ENCODE data around the gene APOL1. TPM values are rescaled to one million over a fixed set of nuclear protein-coding genes. Genes with fewer than 3 reads are reported as not detected.

The APOL1 gene
- total RNA-seq, 2 experiments from 2014 or later = 6.4 to 7.3 TPM

DNA sequence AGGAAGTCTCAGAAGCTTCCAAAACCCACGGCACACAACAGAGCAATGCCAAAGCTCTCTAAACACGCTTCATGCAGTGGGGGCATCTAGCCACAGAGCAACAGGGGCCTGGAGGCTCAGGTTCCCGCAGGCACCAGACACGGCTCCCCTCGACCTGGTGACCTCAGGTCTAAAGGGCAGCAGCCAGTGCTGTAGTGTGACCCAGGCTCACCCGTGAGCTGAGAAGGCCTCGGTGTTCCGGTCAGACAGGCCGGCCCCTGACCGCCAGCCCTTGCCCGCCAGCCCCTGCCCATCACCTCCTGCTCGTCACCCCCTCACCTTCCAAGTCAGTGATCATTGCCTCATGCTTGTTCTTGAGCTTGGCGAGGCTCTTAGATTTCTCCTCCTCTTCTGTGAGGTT lies 45.7 kb downstream of the APOL1 start:
- Mint-ChIP-seq H3K27me3 (no peaks in the 10 kb centered on the region), H3K4me1 (ENCODE audit: low read depth) (peaks cover 18% of the 10 kb centered on the region), H3K4me3 (no peak overlapping the region), H3K9me3 (no peaks in the 10 kb centered on the region), H3K27ac (no peak overlapping the region), H3K36me3 (ENCODE audit: low read depth) (peaks cover 100% of the 10 kb centered on the region)
- ChIA-PET POLR2A (interaction anchor here (0.9 to 2.2 kb wide), 4 partner anchors 13 to 172 kb away, joined by 4 to 8 read pairs (median 6); no protein-coding TSS in a partner anchor), CTCF (interaction anchor here (1.5 to 7.9 kb wide), 2 partner anchors 12 to 171 kb away, joined by 4 to 60 read pairs; no protein-coding TSS in a partner anchor)
- ATAC-seq (ENCODE audit: poor library complexity) = no peak
- Histone ChIP-seq H3K36me3 (ENCODE audit: insufficient read depth, low read length) (peaks cover 100% of the 10 kb centered on the region), H3K27ac (ENCODE audit: low read depth in 1 of 2, low read length in 2 of 2) (no peak overlapping the region), H3K9me3 (ENCODE audit: control insufficient read depth in 1 of 2, insufficient read depth in 1 of 2, low read length in 2 of 2) (peaks cover 0 to 3% of the 10 kb centered on the region in 2 experiments), H3K4me1 (ENCODE audit: insufficient read depth, low read length) (peaks cover 34% of the 10 kb centered on the region), H3K27me3 (ENCODE audit: control insufficient read depth in 1 of 2, insufficient read depth in 2 of 2, low read length in 2 of 2) (no peaks in the 10 kb centered on the region), H3K4me3 (ENCODE audit: low read length) (no peak overlapping the region)
- DNase-seq = no peak
- TF ChIP-seq, protein P1, sequence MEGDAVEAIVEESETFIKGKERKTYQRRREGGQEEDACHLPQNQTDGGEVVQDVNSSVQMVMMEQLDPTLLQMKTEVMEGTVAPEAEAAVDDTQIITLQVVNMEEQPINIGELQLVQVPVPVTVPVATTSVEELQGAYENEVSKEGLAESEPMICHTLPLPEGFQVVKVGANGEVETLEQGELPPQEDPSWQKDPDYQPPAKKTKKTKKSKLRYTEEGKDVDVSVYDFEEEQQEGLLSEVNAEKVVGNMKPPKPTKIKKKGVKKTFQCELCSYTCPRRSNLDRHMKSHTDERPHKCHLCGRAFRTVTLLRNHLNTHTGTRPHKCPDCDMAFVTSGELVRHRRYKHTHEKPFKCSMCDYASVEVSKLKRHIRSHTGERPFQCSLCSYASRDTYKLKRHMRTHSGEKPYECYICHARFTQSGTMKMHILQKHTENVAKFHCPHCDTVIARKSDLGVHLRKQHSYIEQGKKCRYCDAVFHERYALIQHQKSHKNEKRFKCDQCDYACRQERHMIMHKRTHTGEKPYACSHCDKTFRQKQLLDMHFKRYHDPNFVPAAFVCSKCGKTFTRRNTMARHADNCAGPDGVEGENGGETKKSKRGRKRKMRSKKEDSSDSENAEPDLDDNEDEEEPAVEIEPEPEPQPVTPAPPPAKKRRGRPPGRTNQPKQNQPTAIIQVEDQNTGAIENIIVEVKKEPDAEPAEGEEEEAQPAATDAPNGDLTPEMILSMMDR (IDR thresholded peaks at IDR 0.05) = no peak
- intact Hi-C loops (cut with DNase I, micrococcal nuclease) = no loop called here

DNA sequence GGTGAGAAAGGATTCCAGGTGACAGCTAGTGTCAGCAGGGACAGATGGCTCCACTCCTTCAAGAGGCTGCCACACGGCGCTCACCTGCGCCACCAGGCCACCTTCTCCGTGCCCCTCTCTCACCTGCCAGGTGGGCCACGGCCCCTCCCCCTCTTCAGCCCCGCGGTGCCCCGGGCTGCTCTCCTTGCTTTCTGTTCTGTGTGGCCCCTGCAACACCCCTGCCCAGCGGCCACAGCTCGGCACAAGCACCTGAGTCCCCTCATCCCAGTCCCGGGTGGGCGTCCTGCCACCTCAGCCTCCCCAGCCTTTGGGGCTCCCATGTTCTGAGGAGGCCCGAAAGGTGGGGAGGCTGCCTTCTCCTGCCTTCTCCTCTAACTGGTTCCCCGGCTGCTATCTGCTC lies 46.4 kb downstream of the APOL1 start:
- Histone ChIP-seq H3K36me3 (ENCODE audit: insufficient read depth, low read length) (peaks cover 100% of the 10 kb centered on the region), H3K4me3 (ENCODE audit: low read length) (no peak overlapping the region), H3K9me3 (ENCODE audit: control insufficient read depth in 1 of 2, insufficient read depth in 1 of 2, low read length in 2 of 2) (no peaks in the 10 kb centered on the region), H3K27me3 (ENCODE audit: control insufficient read depth in 1 of 2, insufficient read depth in 2 of 2, low read length in 2 of 2) (no peaks in the 10 kb centered on the region), H3K27ac (ENCODE audit: low read depth in 1 of 2, low read length in 2 of 2) (no peak overlapping the region), H3K4me1 (ENCODE audit: insufficient read depth, low read length) (peaks cover 27% of the 10 kb centered on the region)
- peaks cover 100% of the 10 kb centered on the region for H3K36me3 Mint-ChIP-seq (ENCODE audit: low read depth)
- CTCF ChIA-PET = interaction anchor here (1.5 to 7.9 kb wide), 2 partner anchors 13 to 170 kb away, joined by 4 to 60 read pairs; no protein-coding TSS in a partner anchor
- H3K4me1 Mint-ChIP-seq (ENCODE audit: low read depth) = peaks cover 15% of the 10 kb centered on the region
- no peaks in the 10 kb centered on the region for H3K9me3 Mint-ChIP-seq
- TF ChIP-seq, protein P1 (IDR thresholded peaks at IDR 0.05) = no peak
- no peak overlapping the region for H3K27ac Mint-ChIP-seq
- no peaks in the 10 kb centered on the region for H3K27me3 Mint-ChIP-seq
- no peak overlapping the region for H3K4me3 Mint-ChIP-seq
- DNase-seq (no peak), ATAC-seq (ENCODE audit: poor library complexity) (no peak)
- POLR2A ChIA-PET = interaction anchor here (2.0 to 2.2 kb wide), 3 partner anchors 14 to 171 kb away, joined by 6 to 8 read pairs (median 7); no protein-coding TSS in a partner anchor
- intact Hi-C loops (cut with DNase I, micrococcal nuclease) = no loop called here

DNA sequence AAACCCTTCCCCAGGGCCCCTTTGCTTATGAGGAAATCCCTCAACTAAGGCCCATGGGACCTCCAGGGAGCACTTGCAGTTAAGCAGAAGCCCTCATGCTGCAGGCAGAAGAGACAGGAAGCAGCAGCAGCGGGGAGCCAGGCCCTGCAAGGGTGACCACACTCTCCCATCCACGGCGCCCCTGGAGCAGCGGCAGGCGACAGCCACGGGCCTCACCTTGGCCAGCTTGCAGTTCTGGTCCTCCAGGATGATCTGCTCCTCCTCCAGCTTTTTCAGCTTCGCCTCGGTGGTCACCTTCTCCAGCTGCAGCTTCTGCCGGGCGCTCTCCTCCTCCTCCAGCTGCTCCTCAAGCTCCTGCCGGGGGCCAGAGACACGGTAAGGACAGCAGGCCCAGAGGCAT lies 47.0 kb downstream of the APOL1 start:
- Histone ChIP-seq H3K27me3 (ENCODE audit: control insufficient read depth in 1 of 2, insufficient read depth in 2 of 2, low read length in 2 of 2) (no peaks in the 10 kb centered on the region), H3K27ac (ENCODE audit: low read depth in 1 of 2, low read length in 2 of 2) (no peak overlapping the region), H3K4me1 (ENCODE audit: insufficient read depth, low read length) (peaks cover 21% of the 10 kb centered on the region), H3K9me3 (ENCODE audit: control insufficient read depth in 1 of 2, insufficient read depth in 1 of 2, low read length in 2 of 2) (no peaks in the 10 kb centered on the region), H3K4me3 (ENCODE audit: low read length) (no peak overlapping the region), H3K36me3 (ENCODE audit: insufficient read depth, low read length) (peaks cover 100% of the 10 kb centered on the region)
- Mint-ChIP-seq H3K4me3 (no peak overlapping the region), H3K4me1 (ENCODE audit: low read depth) (peaks cover 13% of the 10 kb centered on the region), H3K27me3 (no peaks in the 10 kb centered on the region), H3K27ac (no peak overlapping the region), H3K36me3 (ENCODE audit: low read depth) (peaks cover 99% of the 10 kb centered on the region), H3K9me3 (no peaks in the 10 kb centered on the region)
- DNase-seq (no peak), ATAC-seq (ENCODE audit: poor library complexity) (no peak)
- POLR2A ChIA-PET = interaction anchor here (1.3 to 2.2 kb wide), 5 partner anchors 32 to 186 kb away, joined by 3 to 8 read pairs (median 5); no protein-coding TSS in a partner anchor
- TF ChIP-seq, protein P1 (IDR thresholded peaks at IDR 0.05) = no peak
- intact Hi-C loops (cut with DNase I, micrococcal nuclease) = loop anchor here in 1 of 2 experiments (5.0 kb wide), 1 partner anchor 37 kb away; no protein-coding TSS in a partner anchor
- CTCF ChIA-PET = interaction anchor here (0.6 to 7.9 kb wide), 4 partner anchors 13 to 170 kb away, joined by 3 to 60 read pairs (median 4); no protein-coding TSS in a partner anchor
